ENCODE data around the gene SMIM41.

The SMIM41 gene

DNA sequence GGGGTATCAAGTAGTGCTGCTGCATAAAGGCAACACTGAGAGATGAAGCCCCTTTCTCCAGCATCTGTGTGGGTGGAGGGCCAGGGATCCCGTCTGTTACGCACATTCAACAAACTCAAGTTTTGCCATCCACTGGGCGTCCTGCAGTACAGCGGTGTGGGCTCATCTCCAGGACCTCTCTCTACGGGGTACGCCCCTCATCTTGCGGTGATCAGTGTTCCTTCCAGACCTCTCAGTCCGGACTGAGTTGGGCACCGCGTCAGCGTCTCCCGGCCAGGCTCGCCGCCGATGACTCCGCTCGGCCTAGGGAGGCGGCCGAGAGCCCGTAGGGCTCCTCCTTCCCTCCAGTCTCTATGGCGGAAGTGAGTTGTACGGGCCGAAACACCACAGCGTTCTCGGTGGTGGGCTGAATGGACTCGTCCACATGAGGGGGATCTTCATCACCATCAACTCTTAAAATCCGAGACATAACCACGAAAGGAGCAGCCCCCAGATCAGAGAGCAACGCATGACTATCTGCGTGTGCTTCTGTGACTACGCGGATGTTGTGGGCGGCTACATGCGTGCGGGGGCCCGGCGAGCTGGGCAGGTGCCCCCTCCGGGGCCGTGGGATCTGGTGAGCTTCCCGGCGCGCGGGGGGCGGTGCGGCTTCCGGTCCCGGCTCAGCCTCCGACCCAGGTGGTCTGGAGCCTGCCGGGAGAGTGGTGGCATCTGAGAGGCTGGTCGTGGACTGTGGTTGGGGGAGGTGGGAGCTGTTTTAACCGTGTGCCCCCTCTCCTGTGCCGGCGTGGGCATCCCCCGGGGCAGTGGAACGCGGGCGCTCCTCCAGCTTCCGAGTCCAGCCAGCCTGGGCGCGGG is 9.9 kb upstream of the SMIM41 start, which contains the start of gene ATG101:
ATG101 (plus strand) TSS at position 652 of the 858 bp plus-strand sequence. CDS start 3,673 bp downstream, outside the sequence.
- Mint-ChIP-seq H3K9me3 (no peaks in the 10 kb centered on the region), H3K27me3 (no peaks in the 10 kb centered on the region), H3K36me3 (ENCODE audit: low read depth) (peaks cover 18% of the 10 kb centered on the region), H3K4me1 (peaks cover 52% of the 10 kb centered on the region), H3K27ac (peak within 1 kb of the TSS; percentile 99), H3K4me3 (peak within 1 kb of the TSS; percentile 96)
- DNase-seq, result peak; percentile 86
- ATAC-seq, result peak; percentile 97

DNA sequence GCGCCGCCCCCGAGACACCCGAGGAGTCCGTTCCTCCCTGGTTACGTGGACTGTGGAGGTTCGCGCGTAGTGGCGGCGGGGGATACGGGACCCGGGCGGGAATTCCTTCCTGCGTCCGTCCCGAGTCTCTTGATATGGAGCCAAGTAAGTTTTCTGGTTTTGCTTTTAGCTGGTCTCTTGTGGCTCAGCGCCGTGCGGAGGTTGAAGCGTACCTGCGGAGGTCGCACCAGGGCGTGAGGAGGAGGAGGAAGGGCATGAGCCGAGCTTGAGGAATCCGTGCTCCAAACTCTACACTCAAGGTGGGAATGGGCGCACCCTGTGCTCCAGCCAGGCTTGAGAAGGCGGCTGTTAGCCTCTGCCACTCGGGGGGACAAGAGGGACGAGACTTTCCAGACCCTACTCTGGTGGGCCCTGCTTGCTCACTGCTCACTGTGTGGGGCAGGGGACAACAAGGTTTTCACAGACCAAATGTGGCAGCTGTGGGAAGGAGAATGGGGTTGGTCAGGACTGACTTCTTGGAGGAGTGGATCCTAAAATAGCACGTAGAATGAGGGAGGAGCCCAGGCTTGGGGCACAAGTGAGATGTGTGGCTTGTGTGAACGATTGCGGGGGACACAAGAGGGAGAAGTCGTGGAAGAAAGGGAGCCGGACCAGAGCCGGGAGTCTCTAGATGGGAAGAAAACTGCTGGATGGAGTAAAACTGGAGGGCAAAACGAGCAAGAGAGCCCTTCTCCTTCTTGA is 9.1 kb upstream of the SMIM41 start:
- H3K27me3 Mint-ChIP-seq, result no peaks in the 10 kb centered on the region
- H3K36me3 Mint-ChIP-seq (ENCODE audit: low read depth), result peaks cover 23% of the 10 kb centered on the region
- DNase-seq, result no peak
- H3K27ac Mint-ChIP-seq, result peak overlapping the region; percentile 82
- peak overlapping the region; percentile 96 for H3K4me3 Mint-ChIP-seq
- ATAC-seq, result peak; percentile 9
- peaks cover 52% of the 10 kb centered on the region for H3K4me1 Mint-ChIP-seq
- no peaks in the 10 kb centered on the region for H3K9me3 Mint-ChIP-seq

DNA sequence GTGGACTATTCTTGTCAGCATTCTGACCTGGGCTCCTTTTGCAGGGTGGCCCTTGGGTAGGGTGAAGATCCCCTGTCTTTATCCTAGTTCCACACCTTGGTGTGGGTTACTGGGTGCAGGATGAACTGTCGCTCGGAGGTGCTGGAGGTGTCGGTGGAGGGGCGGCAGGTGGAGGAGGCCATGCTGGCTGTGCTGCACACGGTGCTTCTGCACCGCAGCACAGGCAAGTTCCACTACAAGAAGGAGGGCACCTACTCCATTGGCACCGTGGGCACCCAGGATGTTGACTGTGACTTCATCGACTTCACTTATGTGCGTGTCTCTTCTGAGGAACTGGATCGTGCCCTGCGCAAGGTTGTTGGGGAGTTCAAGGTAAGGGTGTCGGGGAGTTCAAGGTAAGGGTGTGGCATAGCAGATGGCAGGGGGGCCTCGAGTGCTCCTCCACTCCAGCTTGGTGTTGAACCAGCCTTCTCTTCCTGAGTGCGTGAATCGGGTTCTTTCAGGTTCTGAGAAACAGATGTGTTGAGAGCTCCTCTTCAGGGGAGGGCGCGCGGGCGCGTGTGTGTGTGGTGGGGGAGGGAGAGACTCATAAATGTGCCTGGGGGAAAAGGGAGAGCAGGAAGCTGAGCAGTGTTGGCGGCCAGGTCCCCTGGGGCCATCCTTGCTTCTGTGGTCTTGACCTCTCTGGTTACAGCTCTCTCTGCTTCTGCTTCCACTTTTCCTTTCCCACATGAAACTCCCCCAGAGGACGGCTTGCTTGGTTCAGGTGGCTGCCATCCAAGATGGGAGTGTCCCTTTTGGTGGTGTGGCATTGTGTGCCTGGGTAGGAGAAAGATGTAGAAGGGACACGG is 5.7 kb upstream of the SMIM41 start:
- Mint-ChIP-seq H3K27ac (peak overlapping the region; percentile 63), H3K4me3 (no peak overlapping the region), H3K9me3 (no peaks in the 10 kb centered on the region), H3K36me3 (ENCODE audit: low read depth) (peaks cover 42% of the 10 kb centered on the region), H3K27me3 (no peaks in the 10 kb centered on the region), H3K4me1 (peaks cover 46% of the 10 kb centered on the region)
- no peak for DNase-seq
- no peak for ATAC-seq

DNA sequence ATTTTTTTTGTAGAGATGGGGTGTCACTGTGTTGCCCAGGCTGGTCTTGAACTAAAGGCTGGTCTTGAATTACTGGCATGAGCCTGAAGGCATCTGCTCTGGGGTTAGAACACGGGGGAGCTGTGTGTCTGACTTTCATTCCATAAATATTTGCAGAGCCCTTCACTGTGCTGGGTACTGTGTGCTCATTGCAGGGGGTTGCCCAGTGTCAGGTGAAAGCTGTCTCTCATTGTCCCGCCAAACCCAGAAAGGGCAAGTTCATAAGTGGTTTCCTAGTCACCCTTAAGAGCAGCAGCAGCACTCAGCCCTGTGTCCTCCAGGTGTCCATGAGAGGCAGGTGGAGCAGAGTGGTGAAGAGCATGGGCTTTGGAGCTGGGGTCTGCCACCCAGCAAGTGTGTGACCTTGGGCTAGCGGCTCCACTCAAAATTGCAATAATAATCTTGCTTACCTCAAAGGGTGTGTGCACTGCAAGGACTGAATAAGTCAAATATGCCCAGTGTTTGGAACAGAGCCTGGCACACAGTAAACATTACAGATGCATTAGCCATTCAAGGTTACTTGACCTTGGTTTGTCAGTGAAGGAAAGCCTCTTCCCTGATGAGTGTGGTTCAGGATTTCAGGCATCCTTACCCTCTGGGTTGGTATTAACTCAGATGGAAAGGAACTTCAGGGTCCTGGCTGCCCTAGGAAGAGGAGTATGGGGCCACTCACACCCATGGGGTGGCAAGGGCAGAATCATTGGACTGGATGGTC is 4.4 kb upstream of the SMIM41 start:
- ATAC-seq (no peak), DNase-seq (no peak)
- Mint-ChIP-seq H3K4me3 (no peak overlapping the region), H3K36me3 (ENCODE audit: low read depth) (peaks cover 40% of the 10 kb centered on the region), H3K27me3 (no peaks in the 10 kb centered on the region), H3K9me3 (no peaks in the 10 kb centered on the region), H3K27ac (no peak overlapping the region), H3K4me1 (peaks cover 37% of the 10 kb centered on the region)

DNA sequence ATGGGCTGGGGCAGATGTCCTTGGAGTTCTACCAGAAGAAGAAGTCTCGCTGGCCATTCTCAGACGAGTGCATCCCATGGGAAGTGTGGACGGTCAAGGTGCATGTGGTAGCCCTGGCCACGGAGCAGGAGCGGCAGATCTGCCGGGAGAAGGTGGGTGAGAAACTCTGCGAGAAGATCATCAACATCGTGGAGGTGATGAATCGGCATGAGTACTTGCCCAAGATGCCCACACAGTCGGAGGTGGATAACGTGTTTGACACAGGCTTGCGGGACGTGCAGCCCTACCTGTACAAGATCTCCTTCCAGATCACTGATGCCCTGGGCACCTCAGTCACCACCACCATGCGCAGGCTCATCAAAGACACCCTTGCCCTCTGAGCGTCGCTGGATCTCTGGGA is 2.7 kb upstream of the SMIM41 start:
- H3K27me3 Mint-ChIP-seq, result no peaks in the 10 kb centered on the region
- peaks cover 40% of the 10 kb centered on the region for H3K36me3 Mint-ChIP-seq (ENCODE audit: low read depth)
- no peak overlapping the region for H3K4me3 Mint-ChIP-seq
- no peaks in the 10 kb centered on the region for H3K9me3 Mint-ChIP-seq
- H3K4me1 Mint-ChIP-seq, result peaks cover 27% of the 10 kb centered on the region
- no peak overlapping the region for H3K27ac Mint-ChIP-seq
- DNase-seq (no peak), ATAC-seq (no peak)

DNA sequence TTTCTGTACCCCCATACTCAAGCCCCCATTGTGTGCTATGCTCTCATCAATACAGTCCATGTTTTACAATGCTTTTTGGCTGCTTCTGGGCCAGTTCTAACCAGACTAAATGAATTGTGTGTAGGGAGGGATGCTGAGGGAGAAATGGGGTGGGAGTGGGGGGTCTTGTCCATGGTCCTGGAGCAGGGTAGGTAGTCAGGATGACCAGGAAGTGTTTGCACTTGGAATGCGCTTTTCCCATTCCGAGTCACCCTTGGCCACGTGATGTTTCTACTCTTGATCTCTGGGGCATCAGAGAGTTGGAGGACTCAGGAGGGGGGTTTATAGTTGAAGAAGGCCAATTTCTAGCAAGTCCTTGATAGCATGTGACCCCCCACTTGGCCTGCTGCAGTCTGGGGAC is 1.2 kb upstream of the SMIM41 start:
- Mint-ChIP-seq H3K9me3 (no peaks in the 10 kb centered on the region), H3K4me1 (peaks cover 23% of the 10 kb centered on the region), H3K36me3 (ENCODE audit: low read depth) (peaks cover 34% of the 10 kb centered on the region), H3K27ac (no peak overlapping the region), H3K4me3 (no peak overlapping the region), H3K27me3 (no peaks in the 10 kb centered on the region)
- ATAC-seq (no peak), DNase-seq (no peak)

DNA sequence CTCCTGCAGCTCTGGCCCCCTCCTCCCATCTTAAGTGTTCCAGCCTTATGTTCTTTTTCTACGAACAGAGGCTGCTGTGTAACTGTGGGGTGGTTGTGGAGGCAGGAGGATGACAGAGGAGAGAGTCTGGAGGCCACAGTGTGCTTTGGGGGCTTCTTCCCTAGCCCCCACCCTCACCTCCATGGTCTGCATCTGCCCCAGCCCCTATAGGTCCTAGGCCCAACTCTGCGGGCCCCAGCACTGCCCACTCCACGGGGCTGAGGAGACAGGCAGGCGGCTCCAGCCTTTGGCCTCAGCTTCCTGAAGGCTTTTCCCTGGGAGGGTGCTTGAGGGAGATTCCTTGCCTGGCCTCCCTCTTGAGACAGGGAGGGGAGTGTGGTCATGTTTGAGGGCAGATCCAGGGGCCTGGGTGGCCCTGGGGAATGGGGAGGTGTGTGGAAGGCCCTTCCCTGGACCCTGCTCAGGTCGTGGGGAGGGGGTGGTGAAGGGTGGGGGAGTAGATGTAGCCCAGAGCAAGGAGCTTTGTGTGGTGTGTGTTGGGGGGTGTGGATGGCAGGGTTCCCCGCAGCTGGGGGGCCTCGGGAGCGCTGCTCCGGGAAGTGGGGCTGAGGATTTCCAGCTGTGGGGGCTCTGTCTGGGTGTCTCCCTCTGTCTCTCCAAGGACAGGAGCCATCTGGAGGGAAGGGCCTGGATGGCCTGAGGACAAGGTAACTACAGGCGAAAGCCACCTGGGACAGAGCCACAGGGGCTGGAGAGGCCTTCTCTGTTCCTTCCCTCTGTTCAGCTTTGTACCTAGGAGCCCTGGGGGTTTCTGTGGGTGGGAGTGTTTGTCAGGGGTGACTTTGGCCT is 1.1 kb downstream of the SMIM41 start:
- Mint-ChIP-seq H3K36me3 (ENCODE audit: low read depth) (peaks cover 19% of the 10 kb centered on the region), H3K27ac (no peak overlapping the region)

GRCh38 chr12:52081263-52081733 is 1.8 kb downstream of the SMIM41 start:
- Mint-ChIP-seq H3K4me3 (no peak overlapping the region), H3K4me1 (peaks cover 18% of the 10 kb centered on the region)

More for the DNA sequence above, 1.1 kb downstream of the SMIM41 start:
- DNase-seq (no peak), ATAC-seq (no peak)
- peaks cover 18% of the 10 kb centered on the region for H3K4me1 Mint-ChIP-seq
- no peaks in the 10 kb centered on the region for H3K27me3 Mint-ChIP-seq
- no peak overlapping the region for H3K4me3 Mint-ChIP-seq
- H3K9me3 Mint-ChIP-seq, result no peaks in the 10 kb centered on the region

GRCh38 chr12:52082026-52082668 is 2.6 kb downstream of the SMIM41 start:
- peaks cover 3% of the 10 kb centered on the region for H3K27me3 Mint-ChIP-seq
- DNase-seq (no peak), ATAC-seq (no peak)
- peaks cover 18% of the 10 kb centered on the region for H3K4me1 Mint-ChIP-seq
- H3K9me3 Mint-ChIP-seq, result no peaks in the 10 kb centered on the region
- H3K36me3 Mint-ChIP-seq (ENCODE audit: low read depth), result peaks cover 9% of the 10 kb centered on the region
- no peak overlapping the region for H3K4me3 Mint-ChIP-seq
- no peak overlapping the region for H3K27ac Mint-ChIP-seq

More at GRCh38 chr12:52081263-52081733, 1.8 kb downstream of the SMIM41 start:
- no peak for ATAC-seq
- Mint-ChIP-seq H3K36me3 (ENCODE audit: low read depth) (peaks cover 15% of the 10 kb centered on the region), H3K27ac (no peak overlapping the region), H3K9me3 (no peaks in the 10 kb centered on the region), H3K27me3 (no peaks in the 10 kb centered on the region)
- DNase-seq, result peak; percentile 23

DNA sequence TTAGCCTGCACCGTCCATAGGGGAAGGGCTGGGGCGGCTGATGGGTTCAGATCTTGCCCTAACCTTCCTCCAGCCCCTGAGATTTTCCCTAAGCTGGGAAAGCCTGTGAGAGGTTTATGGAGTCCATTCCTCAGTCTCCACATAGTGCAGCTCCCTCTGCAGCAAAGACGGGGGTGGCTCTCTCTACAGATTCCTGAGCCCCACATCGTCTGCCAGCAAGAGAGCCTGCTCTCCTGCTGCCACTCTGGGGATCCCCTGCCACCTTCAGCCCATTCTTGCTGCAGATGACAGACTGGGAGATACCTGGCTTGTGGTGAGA is 3.1 kb downstream of the SMIM41 start:
- no peak for DNase-seq
- H3K4me1 Mint-ChIP-seq, result peaks cover 18% of the 10 kb centered on the region
- no peaks in the 10 kb centered on the region for H3K9me3 Mint-ChIP-seq
- H3K36me3 Mint-ChIP-seq (ENCODE audit: low read depth), result peaks cover 8% of the 10 kb centered on the region
- H3K4me3 Mint-ChIP-seq, result no peak overlapping the region
- peaks cover 3% of the 10 kb centered on the region for H3K27me3 Mint-ChIP-seq
- no peak for ATAC-seq
- no peak overlapping the region for H3K27ac Mint-ChIP-seq

GRCh38 chr12:52082988-52083637 is 3.6 kb downstream of the SMIM41 start:
- no peaks in the 10 kb centered on the region for H3K9me3 Mint-ChIP-seq
- H3K4me1 Mint-ChIP-seq, result peaks cover 18% of the 10 kb centered on the region
- no peak overlapping the region for H3K4me3 Mint-ChIP-seq
- H3K27ac Mint-ChIP-seq, result no peak overlapping the region
- peaks cover 8% of the 10 kb centered on the region for H3K27me3 Mint-ChIP-seq
- ATAC-seq (peak; percentile 64), DNase-seq (peak; percentile 79)
- peaks cover 4% of the 10 kb centered on the region for H3K36me3 Mint-ChIP-seq (ENCODE audit: low read depth)

- peaks cover 18% of the 10 kb centered on the region for H3K4me1 Mint-ChIP-seq
These were observed 4.1 kb downstream of the SMIM41 start for GRCh38 chr12:52083638-52083996.

More at GRCh38 chr12:52083638-52083996, 4.1 kb downstream of the SMIM41 start:
- H3K27ac Mint-ChIP-seq, result peak overlapping the region; percentile 71
- DNase-seq (no peak), ATAC-seq (no peak)
- H3K4me3 Mint-ChIP-seq, result no peak overlapping the region
- H3K36me3 Mint-ChIP-seq (ENCODE audit: low read depth), result no peaks in the 10 kb centered on the region
- peaks cover 11% of the 10 kb centered on the region for H3K27me3 Mint-ChIP-seq
- H3K9me3 Mint-ChIP-seq, result no peaks in the 10 kb centered on the region
